Esophagus muscularis mucosa (tissue), 4 donors: ENCODE measurements around the gene PRRC2C. TPM values are rescaled to one million over a fixed set of nuclear protein-coding genes. Genes with fewer than 3 reads are reported as not detected.

Source experiments
- DNase-seq: peaks from one replicate; pipeline ENCODE4 v3.0.0-alpha.2; 2017; ENCODE audit errors: extremely low spot score
- H3K27ac ChIP-seq, 4 donors: fragments of 200-600 bp; sonication (generic); replicated peaks in 1 of 4; 1 replicate in 3 of 4; 2 replicates in 1 of 4; pipeline ENCODE4 v1.5.1; 2016 to 2019; ENCODE audit warnings: mild to moderate bottlenecking in 1 of 4
- H3K27me3 ChIP-seq, 4 donors: fragments of 200-600 bp; sonication (generic); one replicate each; pipeline versions ENCODE4 v1.5.1 to v1.6.0; 2016 to 2019
- H3K36me3 ChIP-seq, 4 donors: fragments of 200-600 bp; sonication (generic); one replicate each; pipeline ENCODE4 v1.5.1; 2016 to 2019
- H3K4me1 ChIP-seq, 4 donors: fragments of 200-600 bp; sonication (generic); one replicate each; pipeline ENCODE4 v1.5.1; 2016 to 2019
- H3K4me3 ChIP-seq, 4 donors: fragments of 200-600 bp; sonication (generic); 1 replicate in 2 of 4; 2 replicates in 2 of 4; pipeline ENCODE4 v1.5.1; 2016 to 2019; ENCODE audit warnings: mild to moderate bottlenecking in 4 of 4, moderate library complexity in 1 of 4
- H3K9me3 ChIP-seq, 4 donors: fragments of 200-600 bp; sonication (generic); 1 replicate in 3 of 4; 2 replicates in 1 of 4; pipeline ENCODE4 v1.5.1; 2016 to 2019
- CTCF ChIP-seq, 3 experiments: fragments of 200-600 bp in 2 of 3; fragments of 450-650 bp in 1 of 3; sonication (generic) in 2 of 3; IDR thresholded peaks; one replicate each; pipeline ENCODE4 v1.5.1; 2017 to 2019; ENCODE audit warnings: antibody characterized with exemption in 3 of 3, mild to moderate bottlenecking in 2 of 3, moderate library complexity in 1 of 3
- EP300 ChIP-seq: sonication (generic); formaldehyde crosslinking; IDR thresholded peaks from one replicate; pipeline ENCODE4 v1.6.1; 2017; ENCODE audit warnings: antibody characterized with exemption
- POLR2A ChIP-seq: fragments of 450-650 bp; IDR thresholded peaks from one replicate; pipeline ENCODE4 v1.6.1; 2017; ENCODE audit warnings: antibody characterized with exemption, moderate library complexity, mild to moderate bottlenecking, low read depth
- POLR2AphosphoS5 ChIP-seq, 2 donors: sonication (generic); formaldehyde crosslinking; IDR thresholded peaks; one replicate each; pipeline ENCODE4 v1.6.1; 2017; ENCODE audit warnings: antibody characterized with exemption in 2 of 2
- WGBS: methylation state at CpG from one replicate; pipeline ENCODE4 v1.1.5; 2018; 5-methylcytosine and 5-hydroxymethylcytosine counted together
- intact Hi-C: fragments of 100-400 bp; cut with DNase I; formaldehyde crosslinking; loops from one replicate; pipeline ENCODE4 v1.15.1; 2023
- total RNA-seq, 4 donors: library from RNA; depleted of rRNA; stranded (reverse); fragments of >200 nt; gene quantifications; one replicate each; pipeline versions ENCODE4 v1.1.0 to v1.2.1, GENCODE V29; 2016

Gene PRRC2C
- total RNA-seq, 4 donors from 2014 or later: 63.8 to 79.3 (median 66.6) TPM

- Histone ChIP-seq H3K27me3 (no peaks in the 10 kb centered on the region), H3K4me1 (peaks cover 0 to 12% (median 11%) of the 10 kb centered on the region in 4 donors), H3K36me3 (no peaks in the 10 kb centered on the region), H3K27ac (peak overlapping the region in 2 of 4 donors; percentile 16 to 30), H3K9me3 (no peaks in the 10 kb centered on the region), H3K4me3 (no peak overlapping the region)
- TF ChIP-seq CTCF (IDR thresholded peaks at IDR 0.05): no peak
- no peak for TF ChIP-seq POLR2A
- TF ChIP-seq EP300: no peak
- TF ChIP-seq POLR2AphosphoS5 (IDR thresholded peaks at IDR 0.05): no peak
- 48% methylated on average over 3 of the region's 3 CpGs for WGBS
- DNase-seq: no peak
- intact Hi-C loops: no loop called here
These were observed 17.1 kb upstream of the PRRC2C start for GRCh38 chr1:171468120-171468750.

- Histone ChIP-seq H3K27me3 (no peaks in the 10 kb centered on the region), H3K4me1 (peaks cover 0 to 12% (median 11%) of the 10 kb centered on the region in 4 donors), H3K4me3 (no peak overlapping the region), H3K36me3 (no peaks in the 10 kb centered on the region), H3K9me3 (no peaks in the 10 kb centered on the region), H3K27ac (no peak overlapping the region)
- WGBS: 96% methylated on average over 1 of the region's 1 CpG
- TF ChIP-seq CTCF (IDR thresholded peaks at IDR 0.05) (no peak), POLR2A (no peak), POLR2AphosphoS5 (IDR thresholded peaks at IDR 0.05) (no peak), EP300 (no peak)
- intact Hi-C loops: no loop called here
- no peak for DNase-seq
These were observed 14.6 kb upstream of the PRRC2C start for GRCh38 chr1:171470726-171471125.

- TF ChIP-seq POLR2AphosphoS5 (IDR thresholded peaks at IDR 0.05): no peak
- TF ChIP-seq CTCF (IDR thresholded peaks at IDR 0.05): no peak
- TF ChIP-seq POLR2A: no peak
- TF ChIP-seq EP300: no peak
- H3K27ac ChIP-seq: no peak overlapping the region
- no peaks in the 10 kb centered on the region for H3K9me3 ChIP-seq
- H3K36me3 ChIP-seq: no peaks in the 10 kb centered on the region
- no peak overlapping the region for H3K4me3 ChIP-seq
- intact Hi-C loops: no loop called here
- WGBS: 100% methylated on average over 7 of the region's 7 CpGs
- peaks cover 0 to 12% (median 11%) of the 10 kb centered on the region in 4 donors for H3K4me1 ChIP-seq
- H3K27me3 ChIP-seq: no peaks in the 10 kb centered on the region
- no peak for DNase-seq
These were observed 13.1 kb upstream of the PRRC2C start for GRCh38 chr1:171472183-171472647.

- intact Hi-C loops: no loop called here
- Histone ChIP-seq H3K27me3 (no peaks in the 10 kb centered on the region), H3K9me3 (no peaks in the 10 kb centered on the region), H3K4me3 (no peak overlapping the region), H3K27ac (no peak overlapping the region), H3K4me1 (no peaks in the 10 kb centered on the region), H3K36me3 (no peaks in the 10 kb centered on the region)
- TF ChIP-seq POLR2A (no peak), POLR2AphosphoS5 (IDR thresholded peaks at IDR 0.05) (no peak), CTCF (IDR thresholded peaks at IDR 0.05) (no peak), EP300 (no peak)
- DNase-seq: no peak
- 82% methylated on average over 1 of the region's 1 CpG for WGBS
These were observed 8.5 kb upstream of the PRRC2C start for GRCh38 chr1:171476829-171477228.

- Histone ChIP-seq H3K36me3 (no peaks in the 10 kb centered on the region), H3K27ac (no peak overlapping the region), H3K4me1 (no peaks in the 10 kb centered on the region), H3K27me3 (no peaks in the 10 kb centered on the region), H3K4me3 (no peak overlapping the region), H3K9me3 (no peaks in the 10 kb centered on the region)
- DNase-seq: no peak
- WGBS: 92% methylated on average over 1 of the region's 1 CpG
- intact Hi-C loops: no loop called here
- TF ChIP-seq POLR2AphosphoS5 (IDR thresholded peaks at IDR 0.05): no peak
- no peak for TF ChIP-seq POLR2A
- TF ChIP-seq CTCF (IDR thresholded peaks at IDR 0.05): no peak
- no peak for TF ChIP-seq EP300
These were observed 7.5 kb upstream of the PRRC2C start for GRCh38 chr1:171477804-171478203.
